Vagina (tissue), 2 donors: Measurements from ENCODE around the gene SYT12. TPM values are rescaled to one million over a fixed set of nuclear protein-coding genes. Genes with fewer than 3 reads are reported as not detected.
A peak's percentile ranks its signal among the peaks of the same experiment; 100 is the strongest.

Source experiments
- DNase-seq, 2 donors: peaks; one replicate each; pipeline ENCODE4 v3.0.0-alpha.2; 2017; ENCODE audit errors: extremely low spot score in 2 of 2
- H3K27ac ChIP-seq: fragments of 200-600 bp; sonication (generic); one replicate; pipeline ENCODE4 v1.5.1; 2019
- H3K27me3 ChIP-seq: fragments of 200-600 bp; sonication (generic); one replicate; pipeline ENCODE4 v1.5.1; 2019
- H3K36me3 ChIP-seq, 2 donors: fragments of 200-600 bp; sonication (generic); one replicate each; pipeline ENCODE4 v1.5.1; 2017 to 2019
- H3K4me1 ChIP-seq: fragments of 200-600 bp; sonication (generic); one replicate; pipeline ENCODE4 v1.5.1; 2019
- H3K4me3 ChIP-seq, 2 donors: fragments of 200-600 bp; sonication (generic); 1 replicate in 1 of 2; 2 replicates in 1 of 2; pipeline ENCODE4 v1.5.1; 2016 to 2019
- H3K9me3 ChIP-seq: fragments of 200-600 bp; sonication (generic); one replicate; pipeline ENCODE4 v1.5.1; 2019
- CTCF ChIP-seq, 3 experiments: fragments of 450-650 bp in 2 of 3; fragments of 200-600 bp in 1 of 3; sonication (generic) in 1 of 3; IDR thresholded peaks; one replicate each; pipeline ENCODE4 v1.5.1; 2017 to 2019; ENCODE audit warnings: antibody characterized with exemption in 3 of 3, mild to moderate bottlenecking in 2 of 3, moderate library complexity in 2 of 3
- POLR2A ChIP-seq, 2 donors: fragments of 450-650 bp; IDR thresholded peaks; one replicate each; pipeline ENCODE4 v1.6.1; 2017; ENCODE audit warnings: antibody characterized with exemption in 2 of 2, mild to moderate bottlenecking in 2 of 2, moderate library complexity in 2 of 2
- POLR2AphosphoS5 ChIP-seq, 2 donors: sonication (generic); formaldehyde crosslinking; IDR thresholded peaks; one replicate each; pipeline ENCODE4 v1.9.0; 2017; ENCODE audit warnings: antibody characterized with exemption in 2 of 2, mild to moderate bottlenecking in 2 of 2, low read depth in 1 of 2; ENCODE audit not compliant: insufficient read depth in 1 of 2
- intact Hi-C: fragments of 100-400 bp; cut with DNase I; formaldehyde crosslinking; loops from one replicate; pipeline ENCODE4 v1.15.1; 2023
- total RNA-seq: library from RNA; depleted of rRNA; stranded (reverse); fragments of >200 nt; gene quantifications from one replicate; pipeline ENCODE4 v1.2.3, GENCODE V29; 2016

SYT12 gene
- total RNA-seq: 0.49 TPM

- TF ChIP-seq POLR2AphosphoS5 (IDR thresholded peaks at IDR 0.05; ENCODE audit: insufficient read depth in 1 of 2, low read depth in 1 of 2) (no peak), CTCF (IDR thresholded peaks at IDR 0.05) (no peak), POLR2A (IDR thresholded peaks at IDR 0.05) (no peak)
- DNase-seq: no peak
- H3K9me3 ChIP-seq: no peaks in the 10 kb centered on the region
- H3K4me3 ChIP-seq: peak within 1 kb of the TSS; percentile 32 to 54
- H3K27ac ChIP-seq: no peak within 1 kb of the TSS
- H3K27me3 ChIP-seq: no peaks in the 10 kb centered on the region
- intact Hi-C loops: no loop called here
- peaks cover 21% of the 10 kb centered on the region for H3K4me1 ChIP-seq
- no peaks in the 10 kb centered on the region for H3K36me3 ChIP-seq
Observed at GRCh38 chr11:67022961-67023956, at the start of gene SYT12. Gene SYT12 (plus strand): TSS chr11:67023134. CDS start chr11:67030145, 7,011 bp downstream.

GRCh38 chr11:66973956-66974580 lies 48.9 kb upstream of the SYT12 start:
- intact Hi-C loops: no loop called here
- TF ChIP-seq POLR2AphosphoS5 (IDR thresholded peaks at IDR 0.05; ENCODE audit: insufficient read depth in 1 of 2, low read depth in 1 of 2) (no peak), POLR2A (IDR thresholded peaks at IDR 0.05) (no peak), CTCF (IDR thresholded peaks at IDR 0.05) (no peak)

GRCh38 chr11:66974724-66975404 lies 48.1 kb upstream of the SYT12 start, which contains the start of gene C11orf86:
Gene C11orf86 (plus strand): TSS chr11:66975304. CDS start chr11:66975363, 59 bp downstream.
- no peak within 1 kb of the TSS for H3K27ac ChIP-seq
- no peaks in the 10 kb centered on the region for H3K9me3 ChIP-seq
- peaks cover 9% of the 10 kb centered on the region for H3K4me1 ChIP-seq
- H3K4me3 ChIP-seq: no peak within 1 kb of the TSS
- no peak for TF ChIP-seq POLR2A (IDR thresholded peaks at IDR 0.05)
- TF ChIP-seq POLR2AphosphoS5 (IDR thresholded peaks at IDR 0.05; ENCODE audit: insufficient read depth in 1 of 2, low read depth in 1 of 2): no peak
- no peak for TF ChIP-seq CTCF (IDR thresholded peaks at IDR 0.05)
- DNase-seq: no peak
- intact Hi-C loops: no loop called here
- no peaks in the 10 kb centered on the region for H3K27me3 ChIP-seq
- no peaks in the 10 kb centered on the region for H3K36me3 ChIP-seq

More at GRCh38 chr11:66973956-66974580, 48.9 kb upstream of the SYT12 start:
- Histone ChIP-seq H3K27ac (no peak overlapping the region), H3K9me3 (no peaks in the 10 kb centered on the region), H3K4me1 (peaks cover 9% of the 10 kb centered on the region), H3K36me3 (no peaks in the 10 kb centered on the region), H3K4me3 (no peak overlapping the region), H3K27me3 (no peaks in the 10 kb centered on the region)
- no peak for DNase-seq

- Histone ChIP-seq H3K4me1 (peaks cover 9% of the 10 kb centered on the region), H3K36me3 (no peaks in the 10 kb centered on the region), H3K27ac (no peak overlapping the region), H3K9me3 (no peaks in the 10 kb centered on the region), H3K27me3 (no peaks in the 10 kb centered on the region), H3K4me3 (no peak overlapping the region)
- no peak for DNase-seq
- TF ChIP-seq POLR2A (IDR thresholded peaks at IDR 0.05) (no peak), CTCF (IDR thresholded peaks at IDR 0.05) (no peak), POLR2AphosphoS5 (IDR thresholded peaks at IDR 0.05; ENCODE audit: insufficient read depth in 1 of 2, low read depth in 1 of 2) (no peak)
- intact Hi-C loops: no loop called here
Observed at GRCh38 chr11:66975405-66976027, 47.4 kb upstream of the SYT12 start.
